K562 (cell line): ENCODE measurements around the gene BID. TPM values are rescaled to one million over a fixed set of nuclear protein-coding genes. Genes with fewer than 3 reads are reported as not detected.

Experiments used
- FOXA3 ChIP-seq, 2 experiments: fragments of 450-650 bp in 1 of 2; sonication (generic) in 1 of 2; formaldehyde crosslinking; IDR thresholded peaks in 1 of 2; conservative IDR thresholded peaks in 1 of 2; 2 replicates each; pipeline versions ENCODE4 v1.4.0 to v1.8.0; 2020 to 2022; ENCODE audit warnings: mild to moderate bottlenecking in 2 of 2, missing genetic modification reagents in 1 of 2
- HNRNPUL1 ChIP-seq: fragments of 200-400 bp; formaldehyde crosslinking; IDR thresholded peaks from 2 replicates; pipeline ENCODE4 v1.6.1; 2017; ENCODE audit warnings: low read length
- JUND ChIP-seq, 2 experiments: IDR thresholded peaks; 2 replicates in 1 of 2; 3 replicates in 1 of 2; pipeline ENCODE4 v1.6.1; 2011; ENCODE audit warnings: borderline replicate concordance in 2 of 2, low read depth in 2 of 2, low read length in 2 of 2, improper control_type of control experiment in 1 of 2, missing biosample characterization in 1 of 2, missing genetic modification characterization in 1 of 2, missing genetic modification reagents in 1 of 2
- MTA2 ChIP-seq: fragments of 450-650 bp; IDR thresholded peaks from 2 replicates; pipeline ENCODE4 v1.6.1; 2016; ENCODE audit warnings: low read depth
- NFIX ChIP-seq: fragments of 250-450 bp; sonication (Bioruptor Pico); IDR thresholded peaks from 2 replicates; pipeline ENCODE4 v1.4.0; 2020; ENCODE audit warnings: low read depth, mild to moderate bottlenecking, moderate library complexity
- PCBP2 ChIP-seq: fragments of 200-400 bp; formaldehyde crosslinking; IDR thresholded peaks from 2 replicates; pipeline ENCODE4 v1.6.1; 2018; ENCODE audit warnings: low read length, low read depth, mild to moderate bottlenecking, moderate library complexity; ENCODE audit not compliant: poor library complexity, severe bottlenecking
- PTRF ChIP-seq: fragments of 450-650 bp; IDR thresholded peaks from 2 replicates; pipeline ENCODE4 v1.6.1; 2016; ENCODE audit warnings: mild to moderate bottlenecking, missing genetic modification characterization, missing compliant biosample characterization
- SAFB2 ChIP-seq: fragments of 200-400 bp; formaldehyde crosslinking; IDR thresholded peaks from 2 replicates; pipeline ENCODE4 v1.6.1; 2018; ENCODE audit warnings: borderline replicate concordance, low read length, low read depth, moderate library complexity; ENCODE audit not compliant: severe bottlenecking
- SMC3 ChIP-seq: conservative IDR thresholded peaks from 2 replicates; pipeline ENCODE4 v1.6.1; 2011; ENCODE audit warnings: low read depth, low read length, improper control_type of control experiment; ENCODE audit not compliant: insufficient read depth
- ZNF143 ChIP-seq: sonication (generic); formaldehyde crosslinking; IDR thresholded peaks from 2 replicates; pipeline ENCODE4 v1.9.0; 2022; ENCODE audit warnings: mild to moderate bottlenecking, missing genetic modification reagents
- ZNF24 ChIP-seq: fragments of 450-650 bp; IDR thresholded peaks from 2 replicates; pipeline ENCODE4 v1.6.1; 2016
- ZNF644 ChIP-seq: fragments of 200-800 bp; sonication (Bioruptor generic); IDR thresholded peaks from 2 replicates; pipeline ENCODE4 v1.6.1; 2016; ENCODE audit warnings: low read depth, missing genetic modification characterization, missing compliant biosample characterization
- polyA plus RNA-seq, 8 experiments: library from polyadenylated mRNA; depleted of rRNA in 4 of 8; stranded (reverse) in 5 of 8; unstranded in 3 of 8; fragments of >200 nt; fragmentation: Nextera tagmentation in 2 of 8; fragmentation: Illumina TruSeq in 1 of 8; extraction: Ambion mirVana in 2 of 8; extraction: Trizol in 1 of 8; gene quantifications; 2 replicates each; pipeline versions ENCODE4 v1.2.1 to v1.2.3, GENCODE V29; 2011 to 2014; ENCODE audit warnings: inconsistent platforms in 1 of 8, missing spikeins in 1 of 8
- total RNA-seq, 7 experiments: library from RNA; depleted of rRNA in 6 of 7; stranded (reverse); fragments of >200 nt in 6 of 7; fragmentation: Illumina TruSeq in 2 of 7; extraction: Trizol in 2 of 7; gene quantifications; 2 replicates each; pipeline versions ENCODE4 v1.2.1 to v1.2.3, GENCODE V29; 2011 to 2021; ENCODE audit warnings: low replicate concordance in 1 of 7
- TF ChIP-seq, protein P1 (sequence below): sonication (generic); formaldehyde crosslinking; IDR thresholded peaks from 2 replicates; pipeline ENCODE4 v1.8.0; 2023; ENCODE audit warnings: mild to moderate bottlenecking, missing genetic modification reagents
- TF ChIP-seq, protein P2 (sequence below): sonication (generic); formaldehyde crosslinking; IDR thresholded peaks from 2 replicates; pipeline ENCODE4 v1.8.0; 2022; ENCODE audit warnings: missing genetic modification reagents, mild to moderate bottlenecking, borderline replicate concordance
- TF ChIP-seq, protein P3 (sequence below): fragments of 450-650 bp; formaldehyde crosslinking; IDR thresholded peaks from 2 replicates; pipeline ENCODE4 v1.4.0; 2022; ENCODE audit warnings: missing genetic modification characterization
- TF ChIP-seq, protein P4 (sequence below): sonication (generic); formaldehyde crosslinking; IDR thresholded peaks from 2 replicates; pipeline ENCODE4 v1.8.0; 2022; ENCODE audit warnings: mild to moderate bottlenecking, missing genetic modification reagents

Gene BID
- total and polyA plus RNA-seq, 9 of the 15 experiments (the other 6 are each of a cell fraction or from before 2014, with no cell fraction given), result 5.2 to 209 (median 63.7) TPM

DNA sequence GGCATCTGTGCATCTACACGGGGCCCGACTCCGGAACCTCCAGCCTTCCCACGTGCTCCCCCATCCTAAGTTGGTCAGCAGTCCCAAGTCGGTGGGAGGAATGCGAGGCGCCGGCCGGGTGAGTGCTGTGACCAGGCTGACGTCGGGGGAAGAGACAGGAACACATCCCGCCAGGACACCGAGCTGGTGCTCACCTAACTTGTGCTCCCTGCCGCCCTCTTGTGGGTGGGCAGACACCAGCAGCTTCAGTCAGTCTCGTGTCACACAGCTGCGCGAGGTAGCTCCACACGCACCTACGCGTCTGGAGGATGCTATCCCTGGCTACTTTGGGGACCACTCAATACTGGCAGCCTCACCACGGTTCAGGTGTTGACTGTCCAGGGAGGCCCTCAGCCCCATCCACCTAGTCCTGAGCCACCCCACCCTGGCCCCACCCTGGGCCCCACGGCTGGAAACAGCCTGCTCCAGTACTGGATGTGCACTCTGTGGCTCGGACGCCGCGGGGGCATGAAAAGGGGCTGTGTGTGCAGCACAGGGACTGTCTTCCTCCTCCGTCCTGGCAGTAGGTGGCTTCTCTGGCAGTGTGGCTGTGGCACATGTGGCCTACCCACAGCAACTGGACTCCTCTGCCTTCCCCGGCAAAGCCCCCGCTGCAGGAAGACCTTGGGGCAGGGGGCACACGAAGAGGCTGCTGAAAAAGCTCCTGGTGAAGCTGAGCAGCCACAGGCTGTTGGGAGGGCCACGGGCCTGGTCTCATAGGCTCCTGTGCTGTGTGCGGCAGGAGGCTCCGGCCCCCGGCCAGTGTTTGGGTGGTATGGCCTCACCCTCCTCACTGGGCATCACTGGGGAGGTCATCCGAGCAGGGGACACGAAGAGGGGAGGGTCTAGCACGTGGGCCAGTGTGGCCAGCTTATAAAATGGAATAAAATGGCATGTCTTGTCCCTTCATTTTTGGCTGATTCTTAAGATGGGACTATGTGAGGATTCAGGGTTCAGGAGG lies 11.2 kb upstream of the BID start (continued):
- TF ChIP-seq ZNF143 (CRISPR knock-in tag) (no peak), MTA2 (no peak), NFIX (CRISPR knock-in tag) (no peak), SMC3 (peak; percentile 90), JUND (IDR thresholded peaks at IDR 0.05; ENCODE audit: borderline replicate concordance, low read depth, low read length) (peak; percentile 64; the same call in 1 of the 2 replicates), JUND (tag; IDR thresholded peaks at IDR 0.05; ENCODE audit: borderline replicate concordance, low read depth, low read length) (no peak; the same call in 2 of the 3 replicates), FOXA3 (CRISPR knock-in tag; conservative IDR thresholded peaks at IDR 0.05 in 1 of 2, IDR thresholded peaks at IDR 0.05 in 1 of 2) (no peak), HNRNPUL1 (no peak), ZNF24 (no peak), PTRF (tag) (no peak), PCBP2 (no peak), ZNF644 (tag) (no peak), SAFB2 (no peak)
- TF ChIP-seq, protein P1, sequence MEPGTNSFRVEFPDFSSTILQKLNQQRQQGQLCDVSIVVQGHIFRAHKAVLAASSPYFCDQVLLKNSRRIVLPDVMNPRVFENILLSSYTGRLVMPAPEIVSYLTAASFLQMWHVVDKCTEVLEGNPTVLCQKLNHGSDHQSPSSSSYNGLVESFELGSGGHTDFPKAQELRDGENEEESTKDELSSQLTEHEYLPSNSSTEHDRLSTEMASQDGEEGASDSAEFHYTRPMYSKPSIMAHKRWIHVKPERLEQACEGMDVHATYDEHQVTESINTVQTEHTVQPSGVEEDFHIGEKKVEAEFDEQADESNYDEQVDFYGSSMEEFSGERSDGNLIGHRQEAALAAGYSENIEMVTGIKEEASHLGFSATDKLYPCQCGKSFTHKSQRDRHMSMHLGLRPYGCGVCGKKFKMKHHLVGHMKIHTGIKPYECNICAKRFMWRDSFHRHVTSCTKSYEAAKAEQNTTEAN, result no peak
- TF ChIP-seq, protein P2, sequence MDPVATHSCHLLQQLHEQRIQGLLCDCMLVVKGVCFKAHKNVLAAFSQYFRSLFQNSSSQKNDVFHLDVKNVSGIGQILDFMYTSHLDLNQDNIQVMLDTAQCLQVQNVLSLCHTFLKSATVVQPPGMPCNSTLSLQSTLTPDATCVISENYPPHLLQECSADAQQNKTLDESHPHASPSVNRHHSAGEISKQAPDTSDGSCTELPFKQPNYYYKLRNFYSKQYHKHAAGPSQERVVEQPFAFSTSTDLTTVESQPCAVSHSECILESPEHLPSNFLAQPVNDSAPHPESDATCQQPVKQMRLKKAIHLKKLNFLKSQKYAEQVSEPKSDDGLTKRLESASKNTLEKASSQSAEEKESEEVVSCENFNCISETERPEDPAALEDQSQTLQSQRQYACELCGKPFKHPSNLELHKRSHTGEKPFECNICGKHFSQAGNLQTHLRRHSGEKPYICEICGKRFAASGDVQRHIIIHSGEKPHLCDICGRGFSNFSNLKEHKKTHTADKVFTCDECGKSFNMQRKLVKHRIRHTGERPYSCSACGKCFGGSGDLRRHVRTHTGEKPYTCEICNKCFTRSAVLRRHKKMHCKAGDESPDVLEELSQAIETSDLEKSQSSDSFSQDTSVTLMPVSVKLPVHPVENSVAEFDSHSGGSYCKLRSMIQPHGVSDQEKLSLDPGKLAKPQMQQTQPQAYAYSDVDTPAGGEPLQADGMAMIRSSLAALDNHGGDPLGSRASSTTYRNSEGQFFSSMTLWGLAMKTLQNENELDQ (CRISPR knock-in tag), result no peak
- TF ChIP-seq, protein P3, sequence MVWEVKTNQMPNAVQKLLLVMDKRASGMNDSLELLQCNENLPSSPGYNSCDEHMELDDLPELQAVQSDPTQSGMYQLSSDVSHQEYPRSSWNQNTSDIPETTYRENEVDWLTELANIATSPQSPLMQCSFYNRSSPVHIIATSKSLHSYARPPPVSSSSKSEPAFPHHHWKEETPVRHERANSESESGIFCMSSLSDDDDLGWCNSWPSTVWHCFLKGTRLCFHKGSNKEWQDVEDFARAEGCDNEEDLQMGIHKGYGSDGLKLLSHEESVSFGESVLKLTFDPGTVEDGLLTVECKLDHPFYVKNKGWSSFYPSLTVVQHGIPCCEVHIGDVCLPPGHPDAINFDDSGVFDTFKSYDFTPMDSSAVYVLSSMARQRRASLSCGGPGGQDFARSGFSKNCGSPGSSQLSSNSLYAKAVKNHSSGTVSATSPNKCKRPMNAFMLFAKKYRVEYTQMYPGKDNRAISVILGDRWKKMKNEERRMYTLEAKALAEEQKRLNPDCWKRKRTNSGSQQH (CRISPR knock-in tag), result no peak
- TF ChIP-seq, protein P4, sequence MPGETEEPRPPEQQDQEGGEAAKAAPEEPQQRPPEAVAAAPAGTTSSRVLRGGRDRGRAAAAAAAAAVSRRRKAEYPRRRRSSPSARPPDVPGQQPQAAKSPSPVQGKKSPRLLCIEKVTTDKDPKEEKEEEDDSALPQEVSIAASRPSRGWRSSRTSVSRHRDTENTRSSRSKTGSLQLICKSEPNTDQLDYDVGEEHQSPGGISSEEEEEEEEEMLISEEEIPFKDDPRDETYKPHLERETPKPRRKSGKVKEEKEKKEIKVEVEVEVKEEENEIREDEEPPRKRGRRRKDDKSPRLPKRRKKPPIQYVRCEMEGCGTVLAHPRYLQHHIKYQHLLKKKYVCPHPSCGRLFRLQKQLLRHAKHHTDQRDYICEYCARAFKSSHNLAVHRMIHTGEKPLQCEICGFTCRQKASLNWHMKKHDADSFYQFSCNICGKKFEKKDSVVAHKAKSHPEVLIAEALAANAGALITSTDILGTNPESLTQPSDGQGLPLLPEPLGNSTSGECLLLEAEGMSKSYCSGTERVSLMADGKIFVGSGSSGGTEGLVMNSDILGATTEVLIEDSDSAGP (CRISPR knock-in tag), result 0 out of 2 replicates have a peak, but pooled peaks have one; percentile 19
